NCI-H1092 treated with DMSO at 0.1 percent for 48 hours (cell line): ENCODE data around the gene GCN1.

Source experiments
- DNase-seq: peaks from one replicate; lab custom pipeline; 2025; lab: John Stamatoyannopoulos, UW

Gene GCN1

GRCh38 chr12:120181991-120182631 is 12.4 kb downstream of the GCN1 start:
- DNase-seq: no peak

- DNase-seq: no peak
Measured at GRCh38 chr12:120180975-120181374, 13.5 kb downstream of the GCN1 start.

- no peak for DNase-seq
Measured at GRCh38 chr12:120175537-120175936, 19.0 kb downstream of the GCN1 start.

- DNase-seq: no peak
Measured at GRCh38 chr12:120175062-120175461, 19.5 kb downstream of the GCN1 start.

- no peak for DNase-seq
Measured at GRCh38 chr12:120172053-120172452, 22.5 kb downstream of the GCN1 start.

GRCh38 chr12:120170631-120171030 is 23.9 kb downstream of the GCN1 start:
- no peak for DNase-seq

GRCh38 chr12:120169946-120170345 is 24.6 kb downstream of the GCN1 start:
- DNase-seq: no peak

GRCh38 chr12:120168337-120168736 is 26.2 kb downstream of the GCN1 start:
- DNase-seq: no peak

GRCh38 chr12:120167529-120168095 is 26.9 kb downstream of the GCN1 start:
- DNase-seq: no peak

GRCh38 chr12:120164293-120164692 is 30.2 kb downstream of the GCN1 start:
- no peak for DNase-seq

- no peak for DNase-seq
Measured at GRCh38 chr12:120162763-120163162, 31.8 kb downstream of the GCN1 start.

- DNase-seq: no peak
Measured at GRCh38 chr12:120161852-120162251, 32.7 kb downstream of the GCN1 start.

GRCh38 chr12:120159509-120160237 is 34.8 kb downstream of the GCN1 start:
- no peak for DNase-seq

GRCh38 chr12:120158351-120158750 is 36.2 kb downstream of the GCN1 start:
- DNase-seq: no peak

GRCh38 chr12:120157678-120158077 is 36.8 kb downstream of the GCN1 start:
- no peak for DNase-seq

GRCh38 chr12:120156315-120157259 is 37.9 kb downstream of the GCN1 start:
- no peak for DNase-seq

- no peak for DNase-seq
Measured at GRCh38 chr12:120155072-120155471, 39.4 kb downstream of the GCN1 start.

GRCh38 chr12:120150919-120151525 is 43.5 kb downstream of the GCN1 start:
- no peak for DNase-seq

GRCh38 chr12:120148011-120148410 is 46.5 kb downstream of the GCN1 start:
- DNase-seq: no peak

- no peak for DNase-seq
Measured at GRCh38 chr12:120145164-120145563, 49.4 kb downstream of the GCN1 start.

GRCh38 chr12:120144215-120144614 is 50.3 kb downstream of the GCN1 start:
- no peak for DNase-seq
